Adrenal gland (tissue), 5 donors: ENCODE measurements around the gene ACAN.

Source experiments
- POLR2A ChIP-seq, 2 donors: fragments of 450-650 bp; IDR thresholded peaks; one replicate each; pipeline ENCODE4 v1.6.1; 2017; ENCODE audit warnings: antibody characterized with exemption in 2 of 2, mild to moderate bottlenecking in 2 of 2, moderate library complexity in 1 of 2
- TF ChIP-seq, protein P1 (sequence below), 6 experiments: fragments of 450-650 bp in 4 of 6; fragments of 200-600 bp in 2 of 6; sonication (generic) in 1 of 6; IDR thresholded peaks; 1 replicate in 5 of 6; 2 replicates in 1 of 6; pipeline versions ENCODE4 v1.5.1 to v1.8.0; 2016 to 2021; ENCODE audit warnings: antibody characterized with exemption in 6 of 6, mild to moderate bottlenecking in 2 of 6, moderate library complexity in 1 of 6
- donor health status: DM: no; HTN: no; CAD: no.

- TF ChIP-seq, protein P1, sequence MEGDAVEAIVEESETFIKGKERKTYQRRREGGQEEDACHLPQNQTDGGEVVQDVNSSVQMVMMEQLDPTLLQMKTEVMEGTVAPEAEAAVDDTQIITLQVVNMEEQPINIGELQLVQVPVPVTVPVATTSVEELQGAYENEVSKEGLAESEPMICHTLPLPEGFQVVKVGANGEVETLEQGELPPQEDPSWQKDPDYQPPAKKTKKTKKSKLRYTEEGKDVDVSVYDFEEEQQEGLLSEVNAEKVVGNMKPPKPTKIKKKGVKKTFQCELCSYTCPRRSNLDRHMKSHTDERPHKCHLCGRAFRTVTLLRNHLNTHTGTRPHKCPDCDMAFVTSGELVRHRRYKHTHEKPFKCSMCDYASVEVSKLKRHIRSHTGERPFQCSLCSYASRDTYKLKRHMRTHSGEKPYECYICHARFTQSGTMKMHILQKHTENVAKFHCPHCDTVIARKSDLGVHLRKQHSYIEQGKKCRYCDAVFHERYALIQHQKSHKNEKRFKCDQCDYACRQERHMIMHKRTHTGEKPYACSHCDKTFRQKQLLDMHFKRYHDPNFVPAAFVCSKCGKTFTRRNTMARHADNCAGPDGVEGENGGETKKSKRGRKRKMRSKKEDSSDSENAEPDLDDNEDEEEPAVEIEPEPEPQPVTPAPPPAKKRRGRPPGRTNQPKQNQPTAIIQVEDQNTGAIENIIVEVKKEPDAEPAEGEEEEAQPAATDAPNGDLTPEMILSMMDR (IDR thresholded peaks at IDR 0.05), result no peak
- TF ChIP-seq POLR2A (IDR thresholded peaks at IDR 0.05), result no peak
Measured at GRCh38 chr15:88769161-88769971, 33.9 kb upstream of the ACAN start.
